ENCODE results near the gene CRISPLD2.

The CRISPLD2 gene

DNA sequence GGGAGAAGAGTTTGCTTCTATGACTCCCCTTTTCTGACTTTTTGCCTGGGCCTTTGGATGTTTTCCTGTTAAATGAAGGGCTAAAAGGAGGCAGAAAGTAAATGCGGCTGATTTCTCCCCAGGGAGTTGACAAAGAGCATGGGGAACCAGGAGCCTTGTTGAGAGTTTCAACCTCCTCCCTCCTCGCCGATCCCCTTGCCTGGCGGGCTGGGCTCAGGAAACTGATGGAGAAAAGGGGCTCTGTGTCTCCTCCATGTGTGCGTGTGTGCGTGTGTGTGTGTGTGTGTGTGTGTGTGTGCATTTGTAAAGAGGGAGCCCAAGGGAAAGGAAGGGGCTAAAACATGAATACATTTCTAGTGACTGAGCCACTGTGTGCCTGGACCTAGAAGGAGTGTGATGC lies 97.1 kb downstream of the CRISPLD2 start:
- TF ChIP-seq CTCF (IDR thresholded peaks at IDR 0.05; ENCODE audit: insufficient read depth, low read depth, low read length, missing control alignments): no peak
- no peak overlapping the region for H3K4me3 ChIP-seq (ENCODE audit: low read length)
- DNase-seq (ENCODE audit: low read depth): no peak

- no peak for TF ChIP-seq CTCF (IDR thresholded peaks at IDR 0.05; ENCODE audit: insufficient read depth, low read depth, low read length, missing control alignments)
- no peak for DNase-seq (ENCODE audit: low read depth)
- no peak overlapping the region for H3K4me3 ChIP-seq (ENCODE audit: low read length)
Measured at GRCh38 chr16:84917492-84917891, 97.7 kb downstream of the CRISPLD2 start.

GRCh38 chr16:84918006-84918909 lies 98.5 kb downstream of the CRISPLD2 start:
- no peak overlapping the region for H3K4me3 ChIP-seq (ENCODE audit: low read length)
- no peak for TF ChIP-seq CTCF (IDR thresholded peaks at IDR 0.05; ENCODE audit: insufficient read depth, low read depth, low read length, missing control alignments)
- DNase-seq (ENCODE audit: low read depth): no peak

DNA sequence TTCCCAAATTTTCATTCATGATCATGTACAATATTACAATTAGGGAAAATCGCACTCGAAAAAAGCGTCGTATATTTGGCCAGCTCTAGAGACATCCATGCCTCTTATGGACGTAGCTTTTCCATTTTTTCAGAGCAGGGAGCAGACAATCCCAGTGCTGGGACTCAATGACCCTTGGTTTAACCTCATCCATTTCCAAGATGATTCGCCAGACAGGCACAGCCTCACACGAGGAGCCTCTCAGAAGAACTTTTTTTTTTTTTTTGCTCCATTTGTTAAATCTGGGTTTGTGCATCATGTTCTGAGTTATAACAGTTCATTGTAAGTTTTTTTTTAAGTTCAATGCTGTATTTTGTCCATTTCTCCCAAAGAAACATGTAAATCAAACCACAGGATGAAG lies 99.5 kb downstream of the CRISPLD2 start:
- H3K4me3 ChIP-seq (ENCODE audit: low read length): no peak overlapping the region
- DNase-seq (ENCODE audit: low read depth): no peak
- TF ChIP-seq CTCF (IDR thresholded peaks at IDR 0.05; ENCODE audit: insufficient read depth, low read depth, low read length, missing control alignments): no peak

GRCh38 chr16:84919708-84920107 lies 99.9 kb downstream of the CRISPLD2 start:
- no peak overlapping the region for H3K4me3 ChIP-seq (ENCODE audit: low read length)
- no peak for TF ChIP-seq CTCF (IDR thresholded peaks at IDR 0.05; ENCODE audit: insufficient read depth, low read depth, low read length, missing control alignments)
- DNase-seq (ENCODE audit: low read depth): no peak

- no peak overlapping the region for H3K4me3 ChIP-seq (ENCODE audit: low read length)
- DNase-seq (ENCODE audit: low read depth): no peak
- TF ChIP-seq CTCF (IDR thresholded peaks at IDR 0.05; ENCODE audit: insufficient read depth, low read depth, low read length, missing control alignments): no peak
Measured at GRCh38 chr16:84920333-84920732, 100.5 kb downstream of the CRISPLD2 start.

Data from epithelial cell of esophagus (primary cell).